Activated naive CD4-positive, alpha-beta T cell treated with anti-CD3 and anti-CD28 coated beads, Interleukin-2, amount 50 U/mL, for 72 hours (primary cell): ENCODE measurements around the gene TRANK1. TPM values are rescaled to one million over a fixed set of nuclear protein-coding genes. Genes with fewer than 3 reads are reported as not detected.
"Not testable (repeated sequence)": the region's sequence is repeated elsewhere in the genome, so short reads cannot be mapped to it uniquely, and the experiment has no call there.

ENCODE experiments used
- ATAC-seq, 2 donors: fragments of 150-1000 bp; cut with Tn5 transposase; 2 replicates each; pipeline ENCODE4 v1.10.0; 2021; ENCODE audit warnings: mild to moderate bottlenecking in 2 of 2, moderate library complexity in 2 of 2
- DNase-seq, 2 donors: peaks; one replicate each; pipeline ENCODE4 v3.0.0; 2021 to 2022; ENCODE audit warnings: low spot score in 2 of 2
- H3K27ac Mint-ChIP-seq, 2 donors: one replicate each; pipeline ENCODE4 v1.8.0; 2022; ENCODE audit warnings: mild to moderate bottlenecking in 2 of 2, mixed read lengths in 2 of 2
- H3K36me3 Mint-ChIP-seq, 2 donors: one replicate each; pipeline ENCODE4 v1.8.0; 2022; ENCODE audit warnings: mixed read lengths in 2 of 2
- H3K9me3 Mint-ChIP-seq, 2 donors: one replicate each; pipeline ENCODE4 v1.8.0; 2022; ENCODE audit warnings: mixed read lengths in 2 of 2
- total RNA-seq, 2 donors: library from RNA; stranded (reverse); gene quantifications; one replicate each; pipeline ENCODE4 v1.2.3, GENCODE V29; 2022

TRANK1 gene
- total RNA-seq, 2 donors from 2014 or later: 16.8 to 21.5 TPM

DNA sequence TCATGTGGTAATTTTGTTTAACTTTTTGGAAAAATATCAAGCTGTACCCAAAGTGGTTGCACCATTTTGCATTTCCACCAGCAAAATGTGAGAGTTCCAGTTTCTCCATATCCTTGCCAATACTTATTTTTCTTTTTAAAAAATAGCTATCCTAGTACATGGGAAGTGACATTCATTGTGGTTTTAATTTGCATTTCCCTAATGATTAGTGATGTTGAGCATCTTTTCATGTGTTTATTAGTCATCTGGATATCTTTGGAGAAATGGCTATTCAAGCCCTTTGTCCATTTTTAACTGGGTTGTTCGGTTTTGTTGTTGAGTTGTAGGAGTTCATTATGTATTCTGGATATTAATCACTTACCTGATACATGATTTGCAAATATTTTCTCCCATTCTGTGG is 19.5 kb upstream of the TRANK1 start:
- no peak overlapping the region for H3K27ac Mint-ChIP-seq
- DNase-seq: no peak
- no peak for ATAC-seq
- no peaks in the 10 kb centered on the region for H3K9me3 Mint-ChIP-seq
- H3K36me3 Mint-ChIP-seq: no peaks in the 10 kb centered on the region

- not testable (repeated sequence) for H3K27ac Mint-ChIP-seq, DNase-seq, H3K9me3 Mint-ChIP-seq, ATAC-seq, H3K36me3 Mint-ChIP-seq
Measured at GRCh38 chr3:36963008-36963407, 18.2 kb upstream of the TRANK1 start.

- H3K36me3 Mint-ChIP-seq: no peaks in the 10 kb centered on the region
- no peak for ATAC-seq
- no peak for DNase-seq
- no peak overlapping the region for H3K27ac Mint-ChIP-seq
- no peaks in the 10 kb centered on the region for H3K9me3 Mint-ChIP-seq
Measured at GRCh38 chr3:36960502-36960901, 15.6 kb upstream of the TRANK1 start.

GRCh38 chr3:36959821-36960220 is 15.0 kb upstream of the TRANK1 start:
- DNase-seq (no peak), ATAC-seq (no peak)
- no peaks in the 10 kb centered on the region for H3K36me3 Mint-ChIP-seq
- H3K9me3 Mint-ChIP-seq: no peaks in the 10 kb centered on the region
- H3K27ac Mint-ChIP-seq: no peak overlapping the region

GRCh38 chr3:36957862-36958686 is 13.2 kb upstream of the TRANK1 start:
- H3K36me3 Mint-ChIP-seq: no peaks in the 10 kb centered on the region
- DNase-seq: no peak
- no peaks in the 10 kb centered on the region for H3K9me3 Mint-ChIP-seq
- H3K27ac Mint-ChIP-seq: peak overlapping the region in 1 of 2 donors; percentile 58
- peak; percentile 32 to 75 for ATAC-seq

GRCh38 chr3:36957063-36957462 is 12.2 kb upstream of the TRANK1 start:
- ATAC-seq (no peak), DNase-seq (no peak)
- Mint-ChIP-seq H3K36me3 (no peaks in the 10 kb centered on the region), H3K27ac (no peak overlapping the region), H3K9me3 (no peaks in the 10 kb centered on the region)

DNA sequence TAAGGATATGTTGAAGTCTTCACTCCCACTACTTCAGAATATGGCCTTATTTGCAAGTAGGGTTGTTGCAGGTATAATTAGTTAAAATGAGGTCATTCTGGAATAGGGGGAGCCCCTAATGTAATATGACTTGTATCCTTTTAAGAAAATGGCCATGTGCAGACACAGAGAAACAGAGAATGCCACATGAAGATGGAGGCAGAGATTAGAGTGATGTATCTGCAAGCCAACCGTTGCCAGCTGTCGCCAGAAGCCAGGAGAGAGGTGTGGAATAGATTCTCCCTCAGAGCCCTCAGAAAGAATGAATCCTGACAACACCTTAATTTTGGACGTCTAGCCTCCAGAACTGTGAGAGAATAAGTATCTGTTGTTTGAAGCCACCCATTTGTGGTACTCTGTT is 11.3 kb upstream of the TRANK1 start:
- ATAC-seq (no peak), DNase-seq (no peak)
- Mint-ChIP-seq H3K9me3 (no peaks in the 10 kb centered on the region), H3K27ac (no peak overlapping the region), H3K36me3 (no peaks in the 10 kb centered on the region)

DNA sequence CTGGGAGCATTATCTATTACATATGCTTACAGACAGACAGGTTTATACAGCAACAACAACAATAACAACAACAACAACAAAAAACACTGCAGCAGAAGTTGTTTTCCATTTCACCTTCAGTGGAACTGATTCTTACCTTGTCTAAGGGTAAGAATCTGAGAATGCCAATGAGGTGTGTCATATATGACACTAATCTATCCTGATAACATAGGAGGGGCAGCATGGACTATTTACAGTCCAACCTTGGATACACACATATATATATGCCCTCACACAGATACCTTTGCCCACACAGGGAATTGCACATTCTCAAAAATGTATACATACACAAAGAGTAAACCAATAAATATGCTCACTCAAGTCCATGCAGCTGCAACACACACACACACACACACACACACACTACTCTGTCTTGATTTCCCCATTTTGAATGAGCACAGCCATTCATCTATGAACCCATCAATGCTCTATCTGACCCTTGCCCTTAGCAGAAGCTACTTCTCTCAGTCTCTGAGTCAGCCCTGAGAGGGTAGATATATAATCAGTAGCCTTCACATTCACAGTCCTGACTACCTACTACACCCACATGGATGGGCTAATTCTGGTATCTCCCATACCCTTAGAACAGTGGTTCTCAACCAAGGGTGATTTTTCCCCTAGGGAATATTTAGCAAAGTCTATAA is 9.7 kb upstream of the TRANK1 start:
- H3K9me3 Mint-ChIP-seq: peaks cover 0 to under 1% of the 10 kb centered on the region in 2 donors
- H3K27ac Mint-ChIP-seq: no peak overlapping the region
- ATAC-seq (no peak), DNase-seq (no peak)
- peaks cover 0 to under 1% of the 10 kb centered on the region in 2 donors for H3K36me3 Mint-ChIP-seq

- H3K27ac Mint-ChIP-seq, DNase-seq, ATAC-seq: not testable (repeated sequence)
- Mint-ChIP-seq H3K9me3 (peaks cover 14 to 29% of the 10 kb centered on the region in 2 donors), H3K36me3 (peaks cover 27 to 37% of the 10 kb centered on the region in 2 donors)
Measured at GRCh38 chr3:36947814-36948213, 3.0 kb upstream of the TRANK1 start.

DNA sequence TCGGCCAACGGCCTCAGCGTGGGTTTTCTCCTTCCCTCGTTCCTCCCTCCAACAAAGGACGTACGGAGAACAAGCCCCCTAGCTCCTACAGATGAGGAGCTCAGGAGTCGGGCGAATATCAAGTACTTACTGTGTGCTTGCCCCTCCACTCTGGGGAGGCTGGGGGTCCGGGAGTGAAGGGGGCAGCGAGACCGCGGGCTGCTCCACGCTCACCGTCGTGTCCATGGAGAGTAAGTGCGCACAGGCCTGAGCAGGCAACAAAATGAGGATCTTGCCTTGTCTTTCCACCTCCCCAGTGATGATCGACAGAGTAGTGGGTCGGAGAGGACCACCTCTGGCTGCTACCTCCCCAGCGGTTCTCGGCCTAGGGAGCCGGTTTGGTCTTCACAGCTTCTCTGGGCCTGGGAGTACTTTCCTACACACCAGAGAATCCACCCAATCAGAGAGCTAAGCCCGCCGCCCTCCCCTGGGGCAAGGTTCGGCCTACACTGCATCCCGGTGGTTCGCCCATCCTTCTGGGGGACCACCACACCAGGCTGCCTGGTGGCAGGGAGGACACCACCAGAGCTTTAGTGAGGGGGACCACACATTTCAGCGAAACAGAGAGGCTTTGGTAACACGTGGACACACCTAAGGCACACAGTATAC is 603 bp upstream of the TRANK1 start:
- ATAC-seq: no peak
- Mint-ChIP-seq H3K36me3 (peaks cover 27 to 37% of the 10 kb centered on the region in 2 donors), H3K27ac (peak overlapping the region in 1 of 2 donors; percentile 66), H3K9me3 (peaks cover 14 to 29% of the 10 kb centered on the region in 2 donors)
- DNase-seq: no peak

GRCh38 chr3:36944012-36944640 is 728 bp downstream of the TRANK1 start:
- Mint-ChIP-seq H3K36me3 (peaks cover 24 to 32% of the 10 kb centered on the region in 2 donors), H3K9me3 (peaks cover 11 to 24% of the 10 kb centered on the region in 2 donors), H3K27ac (peak overlapping the region in 1 of 2 donors; percentile 61)
- DNase-seq: peak; percentile 35 to 64
- peak; percentile 55 to 65 for ATAC-seq

GRCh38 chr3:36943601-36944000 is 1.3 kb downstream of the TRANK1 start:
- H3K27ac Mint-ChIP-seq: no peak overlapping the region

GRCh38 chr3:36942638-36943248 is 2.1 kb downstream of the TRANK1 start:
- peaks cover 12 to 19% of the 10 kb centered on the region in 2 donors for H3K36me3 Mint-ChIP-seq
- no peak for DNase-seq
- no peak for ATAC-seq
- no peak overlapping the region for H3K27ac Mint-ChIP-seq
- peaks cover 2 to 14% of the 10 kb centered on the region in 2 donors for H3K9me3 Mint-ChIP-seq

More at GRCh38 chr3:36943601-36944000, 1.3 kb downstream of the TRANK1 start:
- Mint-ChIP-seq H3K36me3 (peaks cover 19 to 27% of the 10 kb centered on the region in 2 donors), H3K9me3 (peaks cover 6 to 19% of the 10 kb centered on the region in 2 donors)
- ATAC-seq (no peak), DNase-seq (no peak)

- no peak overlapping the region for H3K27ac Mint-ChIP-seq
- peaks cover 0 to 6% of the 10 kb centered on the region in 2 donors for H3K9me3 Mint-ChIP-seq
- no peak for ATAC-seq
- no peak for DNase-seq
- peaks cover 4 to 10% of the 10 kb centered on the region in 2 donors for H3K36me3 Mint-ChIP-seq
Measured at GRCh38 chr3:36941658-36942057, 3.2 kb downstream of the TRANK1 start.

DNA sequence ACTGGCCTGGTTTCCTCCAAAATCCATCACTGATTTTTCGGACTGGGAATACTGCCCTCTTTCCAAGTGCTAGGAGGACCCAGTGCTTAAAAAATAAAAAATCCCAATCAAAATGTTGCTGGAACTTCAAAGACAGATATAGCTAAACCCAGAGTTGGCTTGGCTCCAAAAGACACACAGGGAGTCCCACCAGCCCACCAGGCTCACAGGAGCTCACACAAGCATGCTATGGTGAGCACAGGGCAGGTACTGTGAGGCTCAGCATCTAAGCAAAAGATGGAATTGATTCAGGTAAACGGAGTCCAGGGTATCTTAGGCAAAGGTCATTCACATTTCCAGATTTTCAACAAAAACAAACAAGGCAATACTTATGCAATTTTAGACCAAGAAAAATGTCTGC is 3.7 kb downstream of the TRANK1 start:
- DNase-seq (no peak), ATAC-seq (no peak)
- peaks cover 0 to 4% of the 10 kb centered on the region in 2 donors for H3K9me3 Mint-ChIP-seq
- no peak overlapping the region for H3K27ac Mint-ChIP-seq
- peaks cover 4 to 6% of the 10 kb centered on the region in 2 donors for H3K36me3 Mint-ChIP-seq

DNA sequence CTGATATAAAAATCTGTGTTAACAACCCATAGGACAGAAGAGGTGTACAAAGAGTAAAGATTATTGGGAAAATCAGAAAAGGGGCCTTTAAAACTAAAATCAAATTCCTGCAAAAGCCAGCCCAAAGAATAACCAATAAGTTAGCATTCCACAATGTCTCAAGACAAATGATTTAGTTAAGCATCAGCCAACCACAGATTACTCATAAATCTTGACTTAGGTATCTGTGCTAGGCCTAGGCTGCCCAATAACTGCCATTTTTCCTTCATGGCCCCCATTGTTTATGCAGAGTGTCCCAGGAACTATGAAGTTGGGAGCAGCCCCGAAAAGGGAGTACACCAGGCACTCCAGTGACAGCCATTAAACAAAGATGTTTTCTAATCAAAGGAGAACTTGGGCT is 7.4 kb downstream of the TRANK1 start:
- Mint-ChIP-seq H3K27ac (no peak overlapping the region), H3K9me3 (no peaks in the 10 kb centered on the region), H3K36me3 (no peaks in the 10 kb centered on the region)
- ATAC-seq (no peak), DNase-seq (no peak)
